ENCODE data around the gene KLRK1. TPM values are rescaled to one million over a fixed set of nuclear protein-coding genes. Genes with fewer than 3 reads are reported as not detected.
"Not testable (repeated sequence)": the region's sequence is repeated elsewhere in the genome, so short reads cannot be mapped to it uniquely, and the experiment has no call there.

Gene KLRK1
- total and polyA plus RNA-seq, 5 donors from 2014 or later: 0.98 to 2.8 (median 2.7) TPM

- not testable (repeated sequence) for H3K4me3 ChIP-seq (ENCODE audit: low read depth, low read length); H3K27me3 ChIP-seq (ENCODE audit: control insufficient read depth, insufficient read depth, low read length); H3K4me3 Mint-ChIP-seq; ATAC-seq (ENCODE audit: low read depth in 2 of 2); H3K27ac Mint-ChIP-seq; H3K36me3 ChIP-seq (ENCODE audit: control insufficient read depth, insufficient read depth, low read length); H3K4me1 ChIP-seq (ENCODE audit: control insufficient read depth, insufficient read depth, low read length, poor library complexity, severe bottlenecking); H3K27ac ChIP-seq (ENCODE audit: insufficient read depth, low read length, poor library complexity, severe bottlenecking); H3K9me3 ChIP-seq (ENCODE audit: control insufficient read depth in 2 of 2, low read length in 2 of 2); H3K36me3 Mint-ChIP-seq; H3K4me1 Mint-ChIP-seq; DNase-seq; H3K9me3 Mint-ChIP-seq
- peaks cover 10% of the 10 kb centered on the region for H3K27me3 Mint-ChIP-seq
Observed at GRCh38 chr12:10396176-10396575, 6.3 kb upstream of the KLRK1 start.

DNA sequence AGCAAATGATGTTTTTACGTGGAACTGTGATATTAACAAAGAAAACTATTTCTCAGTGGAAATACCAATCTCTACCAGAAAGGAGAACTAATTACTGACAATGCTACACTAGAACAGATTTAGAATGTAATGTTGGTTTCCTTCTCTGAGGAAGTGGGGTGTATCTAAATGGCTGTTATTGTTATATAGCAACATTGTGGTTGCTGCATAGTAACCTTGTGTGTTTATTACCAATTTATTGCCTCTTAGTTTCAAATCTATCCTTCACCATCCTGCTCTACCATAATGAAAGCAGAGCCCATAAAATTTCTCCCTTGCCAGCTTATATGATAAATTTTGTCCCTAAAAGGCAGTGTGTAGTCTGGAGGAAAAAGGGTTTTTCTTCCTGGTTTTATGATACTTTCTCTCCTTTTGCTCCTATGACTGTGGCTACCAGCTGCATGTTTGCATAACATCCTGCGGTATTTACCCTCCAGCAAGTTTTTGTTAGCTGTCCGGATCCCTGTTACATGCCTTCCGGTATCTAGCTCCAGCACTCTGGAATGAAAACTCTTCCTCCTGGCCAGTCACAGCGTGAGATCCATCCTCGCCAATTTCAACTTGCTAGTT is 5.7 kb upstream of the KLRK1 start:
- Histone ChIP-seq H3K27ac (ENCODE audit: insufficient read depth, low read length, poor library complexity, severe bottlenecking) (no peak overlapping the region), H3K9me3 (ENCODE audit: control insufficient read depth in 2 of 2, low read length in 2 of 2) (no peaks in the 10 kb centered on the region), H3K4me1 (ENCODE audit: control insufficient read depth, insufficient read depth, low read length, poor library complexity, severe bottlenecking) (no peaks in the 10 kb centered on the region), H3K36me3 (ENCODE audit: control insufficient read depth, insufficient read depth, low read length) (no peaks in the 10 kb centered on the region), H3K27me3 (ENCODE audit: control insufficient read depth, insufficient read depth, low read length) (no peaks in the 10 kb centered on the region), H3K4me3 (ENCODE audit: low read depth, low read length) (no peak overlapping the region)
- H3K36me3 Mint-ChIP-seq: no peaks in the 10 kb centered on the region
- ATAC-seq (ENCODE audit: low read depth in 2 of 2) (no peak), DNase-seq (no peak)
- H3K27ac Mint-ChIP-seq: no peak overlapping the region
- H3K4me3 Mint-ChIP-seq: no peak overlapping the region
- H3K27me3 Mint-ChIP-seq: peaks cover 10% of the 10 kb centered on the region
- H3K9me3 Mint-ChIP-seq: no peaks in the 10 kb centered on the region
- peaks cover 0 to 4% (median 0%) of the 10 kb centered on the region in 4 donors for H3K4me1 Mint-ChIP-seq

- H3K4me3 Mint-ChIP-seq; H3K27ac Mint-ChIP-seq; H3K27me3 ChIP-seq (ENCODE audit: control insufficient read depth, insufficient read depth, low read length); H3K4me1 ChIP-seq (ENCODE audit: control insufficient read depth, insufficient read depth, low read length, poor library complexity, severe bottlenecking); H3K27ac ChIP-seq (ENCODE audit: insufficient read depth, low read length, poor library complexity, severe bottlenecking); H3K9me3 ChIP-seq (ENCODE audit: control insufficient read depth in 2 of 2, low read length in 2 of 2); DNase-seq; H3K4me3 ChIP-seq (ENCODE audit: low read depth, low read length); ATAC-seq (ENCODE audit: low read depth in 2 of 2); H3K9me3 Mint-ChIP-seq; H3K4me1 Mint-ChIP-seq; H3K36me3 ChIP-seq (ENCODE audit: control insufficient read depth, insufficient read depth, low read length); H3K36me3 Mint-ChIP-seq: not testable (repeated sequence)
- H3K27me3 Mint-ChIP-seq: peaks cover 13% of the 10 kb centered on the region
Observed at GRCh38 chr12:10394531-10395152, 4.8 kb upstream of the KLRK1 start.

DNA sequence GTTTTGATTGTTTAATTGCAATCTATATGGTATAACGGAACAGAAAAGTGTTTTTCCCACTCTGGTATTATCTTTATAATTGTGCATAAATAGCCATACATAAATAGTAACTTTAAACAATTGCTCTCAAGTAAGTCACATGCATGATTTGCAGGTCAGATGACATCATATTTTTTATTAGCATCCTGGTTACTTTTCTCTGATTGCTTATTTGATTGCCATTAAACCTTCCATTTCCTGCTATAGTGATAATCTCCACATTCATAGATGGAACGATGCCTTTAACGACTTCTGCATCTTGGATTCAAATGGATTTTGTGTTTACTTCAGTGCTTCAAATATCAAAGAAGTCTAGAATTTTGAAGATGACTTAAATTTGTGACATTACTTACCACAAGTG is 3.5 kb upstream of the KLRK1 start:
- H3K27ac Mint-ChIP-seq: no peak overlapping the region
- Histone ChIP-seq H3K36me3 (ENCODE audit: control insufficient read depth, insufficient read depth, low read length) (no peaks in the 10 kb centered on the region), H3K27me3 (ENCODE audit: control insufficient read depth, insufficient read depth, low read length) (no peaks in the 10 kb centered on the region), H3K27ac (ENCODE audit: insufficient read depth, low read length, poor library complexity, severe bottlenecking) (no peak overlapping the region), H3K4me3 (ENCODE audit: low read depth, low read length) (no peak overlapping the region), H3K4me1 (ENCODE audit: control insufficient read depth, insufficient read depth, low read length, poor library complexity, severe bottlenecking) (no peaks in the 10 kb centered on the region), H3K9me3 (ENCODE audit: control insufficient read depth in 2 of 2, low read length in 2 of 2) (no peaks in the 10 kb centered on the region)
- no peaks in the 10 kb centered on the region for H3K9me3 Mint-ChIP-seq
- no peak overlapping the region for H3K4me3 Mint-ChIP-seq
- no peak for DNase-seq
- H3K27me3 Mint-ChIP-seq: peaks cover 9% of the 10 kb centered on the region
- peaks cover 0 to 8% (median 3%) of the 10 kb centered on the region in 4 donors for H3K4me1 Mint-ChIP-seq
- no peak for ATAC-seq (ENCODE audit: low read depth in 2 of 2)
- H3K36me3 Mint-ChIP-seq: no peaks in the 10 kb centered on the region

GRCh38 chr12:10392394-10392930 is 2.6 kb upstream of the KLRK1 start:
- H3K4me3 ChIP-seq (ENCODE audit: low read depth, low read length): no peak overlapping the region
- H3K9me3 ChIP-seq (ENCODE audit: control insufficient read depth in 2 of 2, low read length in 2 of 2): no peaks in the 10 kb centered on the region
- H3K4me3 Mint-ChIP-seq: no peak overlapping the region
- no peak for ATAC-seq (ENCODE audit: low read depth in 2 of 2)
- no peaks in the 10 kb centered on the region for H3K36me3 Mint-ChIP-seq
- no peaks in the 10 kb centered on the region for H3K27me3 ChIP-seq (ENCODE audit: control insufficient read depth, insufficient read depth, low read length)
- no peaks in the 10 kb centered on the region for H3K4me1 ChIP-seq (ENCODE audit: control insufficient read depth, insufficient read depth, low read length, poor library complexity, severe bottlenecking)
- H3K27me3 Mint-ChIP-seq: peaks cover 9% of the 10 kb centered on the region
- H3K4me1 Mint-ChIP-seq: peaks cover 0 to 8% (median 3%) of the 10 kb centered on the region in 4 donors
- no peak for DNase-seq
- no peaks in the 10 kb centered on the region for H3K9me3 Mint-ChIP-seq
- no peaks in the 10 kb centered on the region for H3K36me3 ChIP-seq (ENCODE audit: control insufficient read depth, insufficient read depth, low read length)
- H3K27ac ChIP-seq (ENCODE audit: insufficient read depth, low read length, poor library complexity, severe bottlenecking): no peak overlapping the region
- peak overlapping the region in 1 of 3 donors; percentile 43 for H3K27ac Mint-ChIP-seq

DNA sequence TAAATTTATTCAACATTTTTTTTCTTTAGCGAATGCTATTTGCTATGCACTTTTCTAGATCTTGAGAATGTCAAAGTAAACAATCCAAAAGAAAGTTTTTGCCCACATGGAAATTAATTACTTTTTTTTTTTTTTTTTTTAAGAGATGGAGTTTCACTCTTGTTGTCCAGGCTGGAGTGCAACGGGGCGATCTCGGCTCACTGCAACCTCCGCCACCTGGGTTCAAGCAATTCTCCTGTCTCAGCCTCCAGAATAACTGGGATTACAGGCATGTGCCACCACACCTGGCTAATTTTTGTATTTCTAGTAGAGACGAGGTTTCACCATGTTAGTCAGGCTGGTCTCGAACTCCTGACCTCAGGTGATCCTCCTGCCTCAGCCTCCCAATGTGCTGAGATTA is 1.1 kb upstream of the KLRK1 start:
- H3K36me3 Mint-ChIP-seq; H3K27ac ChIP-seq (ENCODE audit: insufficient read depth, low read length, poor library complexity, severe bottlenecking); ATAC-seq (ENCODE audit: low read depth in 2 of 2); H3K4me3 Mint-ChIP-seq; H3K4me3 ChIP-seq (ENCODE audit: low read depth, low read length); H3K27ac Mint-ChIP-seq; H3K4me1 ChIP-seq (ENCODE audit: control insufficient read depth, insufficient read depth, low read length, poor library complexity, severe bottlenecking); H3K27me3 ChIP-seq (ENCODE audit: control insufficient read depth, insufficient read depth, low read length); H3K27me3 Mint-ChIP-seq; H3K4me1 Mint-ChIP-seq; H3K9me3 ChIP-seq (ENCODE audit: control insufficient read depth in 2 of 2, low read length in 2 of 2); DNase-seq; H3K36me3 ChIP-seq (ENCODE audit: control insufficient read depth, insufficient read depth, low read length); H3K9me3 Mint-ChIP-seq: not testable (repeated sequence)

GRCh38 chr12:10388624-10389413 is 1.0 kb downstream of the KLRK1 start:
- Mint-ChIP-seq H3K9me3 (no peaks in the 10 kb centered on the region), H3K27me3 (peaks cover 9% of the 10 kb centered on the region), H3K4me3 (no peak overlapping the region), H3K27ac (peak overlapping the region in 1 of 3 donors; percentile 21), H3K4me1 (peaks cover 0 to 6% (median 2%) of the 10 kb centered on the region in 4 donors), H3K36me3 (no peaks in the 10 kb centered on the region)
- DNase-seq: no peak
- Histone ChIP-seq H3K9me3 (ENCODE audit: control insufficient read depth in 2 of 2, low read length in 2 of 2) (no peaks in the 10 kb centered on the region), H3K4me1 (ENCODE audit: control insufficient read depth, insufficient read depth, low read length, poor library complexity, severe bottlenecking) (no peaks in the 10 kb centered on the region), H3K4me3 (ENCODE audit: low read depth, low read length) (no peak overlapping the region), H3K27me3 (ENCODE audit: control insufficient read depth, insufficient read depth, low read length) (peaks cover 3% of the 10 kb centered on the region), H3K36me3 (ENCODE audit: control insufficient read depth, insufficient read depth, low read length) (no peaks in the 10 kb centered on the region), H3K27ac (ENCODE audit: insufficient read depth, low read length, poor library complexity, severe bottlenecking) (no peak overlapping the region)
- no peak for ATAC-seq (ENCODE audit: low read depth in 2 of 2)

All from CD4-positive, CD25-positive, alpha-beta regulatory T cell (primary cell).